G401.6 (cell line): ENCODE results near the gene OR6C3.
A peak's percentile ranks its signal among the peaks of the same experiment; 100 is the strongest.
"Not testable (repeated sequence)": the region's sequence is repeated elsewhere in the genome, so short reads cannot be mapped to it uniquely, and the experiment has no call there.

Experiments used
- FAIRE-seq: peaks from 2 replicates; lab custom pipeline; 2012; peaks lifted over from hg19 to GRCh38; lab: Jason Lieb, UNC

OR6C3 gene

DNA sequence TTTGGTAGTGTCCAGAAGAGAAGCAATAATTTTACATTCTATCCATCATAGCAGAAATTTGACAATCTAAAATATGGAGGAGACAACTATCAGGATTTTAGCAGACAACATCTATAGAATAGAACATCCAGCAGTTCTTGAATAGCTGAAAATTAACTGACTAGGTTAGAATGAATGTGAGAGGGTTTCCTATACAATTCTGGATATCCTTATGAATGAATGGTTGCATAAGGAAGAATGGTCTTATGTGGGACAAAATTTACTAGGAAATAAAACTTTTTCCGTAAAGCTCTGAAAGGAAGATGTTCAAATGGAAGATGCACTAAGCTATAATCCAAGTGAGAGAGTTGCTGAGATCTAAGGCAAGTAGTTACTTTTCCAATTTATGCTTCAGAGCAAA is at the start of gene OR6C3:
Gene OR6C3 (plus strand): TSS at position 301 of the 400 bp plus-strand sequence. CDS start 955 bp downstream, outside the sequence.
- no peak for FAIRE-seq

DNA sequence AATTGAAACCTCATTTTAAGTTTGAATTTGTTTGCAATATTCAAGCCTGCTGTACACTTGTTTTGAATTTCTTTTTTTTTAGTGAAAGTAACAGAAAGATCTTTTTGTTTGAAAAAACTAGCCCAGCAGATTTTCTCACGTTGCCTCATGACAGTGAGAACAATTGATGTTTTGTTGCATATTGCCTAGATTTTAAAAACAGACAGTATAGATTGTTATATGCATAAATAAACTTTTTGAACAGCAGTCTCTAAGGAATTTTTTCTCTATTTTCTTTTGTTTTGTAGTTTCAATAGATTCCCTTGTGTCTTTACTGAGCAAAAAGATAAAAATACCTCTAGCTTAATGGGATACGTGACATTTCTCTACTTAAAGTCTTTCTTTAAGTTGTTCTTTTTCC is 49.6 kb upstream of the OR6C3 start:
- FAIRE-seq = no peak

DNA sequence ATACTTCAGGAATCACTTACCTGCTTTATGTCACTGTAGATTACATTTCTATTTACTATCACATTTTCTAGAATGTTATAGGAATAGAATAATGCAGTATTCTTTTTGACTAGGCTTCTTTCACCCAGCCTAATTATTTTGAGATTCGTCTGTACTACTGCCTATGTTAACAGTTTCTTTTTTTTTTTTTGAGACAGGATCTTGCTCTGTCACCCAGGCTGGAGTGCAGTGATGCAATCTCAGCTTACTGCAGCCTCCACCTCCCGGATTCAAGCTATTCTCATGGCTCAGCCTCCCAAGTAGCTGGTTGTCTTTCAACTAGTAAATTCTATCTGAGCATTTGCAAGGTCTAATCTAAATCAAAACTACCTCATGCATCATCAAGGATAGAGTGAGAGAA is 40.5 kb upstream of the OR6C3 start:
- FAIRE-seq = no peak

DNA sequence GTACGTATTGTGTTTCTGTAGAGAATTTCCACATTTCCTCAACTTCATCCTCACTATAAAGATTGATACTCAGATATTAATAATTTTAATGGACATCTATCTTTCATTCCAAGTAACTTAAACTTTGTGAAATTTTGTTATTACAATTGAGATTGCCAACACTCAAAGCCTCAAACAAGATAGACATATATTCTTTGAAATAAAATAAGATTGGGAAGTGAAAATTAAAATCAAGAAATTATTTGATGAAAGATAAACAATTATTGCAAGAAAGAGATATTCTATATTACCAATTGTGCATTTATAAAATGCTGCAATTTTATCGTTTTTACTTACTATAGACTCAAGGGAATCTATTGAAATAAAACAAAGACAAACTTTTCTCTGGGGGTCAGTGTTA is 34.1 kb upstream of the OR6C3 start, which contains the start of gene OR6C6:
Gene OR6C6 (minus strand): TSS at position 101 of the 400 bp plus-strand sequence. CDS start 1,337 bp downstream, outside the sequence.
- FAIRE-seq = no peak

DNA sequence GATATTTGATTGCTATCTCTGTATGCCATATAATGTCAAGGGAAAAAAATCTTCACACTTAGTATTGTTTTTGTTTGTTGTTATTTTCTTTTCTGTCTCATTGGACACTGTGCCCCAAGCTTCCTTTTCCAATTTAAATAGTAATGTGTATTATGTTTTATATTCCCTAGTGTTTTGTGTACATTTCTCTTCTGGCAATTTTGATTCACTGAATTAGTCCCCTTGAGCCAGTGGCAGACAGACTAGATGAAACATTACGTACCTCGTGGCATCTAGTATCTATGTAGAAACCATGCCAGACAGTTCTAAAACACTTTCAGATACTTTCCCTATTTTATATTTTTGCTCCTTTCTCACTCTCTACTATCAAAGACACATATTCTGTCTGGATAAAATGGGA is 16.5 kb upstream of the OR6C3 start, which contains the start of gene OR6C1:
Gene OR6C1 (plus strand): TSS at position 301 of the 400 bp plus-strand sequence. CDS start 6,257 bp downstream, outside the sequence.
- no peak for FAIRE-seq

DNA sequence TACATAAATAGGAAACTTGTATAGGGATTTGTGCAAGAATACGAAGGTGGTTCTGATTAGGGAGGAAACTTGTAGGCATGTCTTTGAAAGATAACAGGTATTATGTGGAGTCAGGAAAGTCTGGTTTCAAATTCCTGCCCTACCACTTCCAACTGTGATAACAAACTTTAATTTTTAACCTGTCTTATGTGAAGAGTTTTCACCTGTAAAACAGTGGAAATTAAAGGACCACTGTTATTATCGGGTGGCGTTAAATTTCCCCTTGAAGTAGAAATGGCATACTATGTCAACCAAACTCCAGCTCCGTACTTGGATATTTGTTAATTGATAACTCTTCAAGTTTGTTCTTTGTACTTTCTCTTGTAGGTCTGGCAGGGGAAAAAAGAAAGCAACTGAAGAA is 10.3 kb upstream of the OR6C3 start:
- FAIRE-seq = no peak

DNA sequence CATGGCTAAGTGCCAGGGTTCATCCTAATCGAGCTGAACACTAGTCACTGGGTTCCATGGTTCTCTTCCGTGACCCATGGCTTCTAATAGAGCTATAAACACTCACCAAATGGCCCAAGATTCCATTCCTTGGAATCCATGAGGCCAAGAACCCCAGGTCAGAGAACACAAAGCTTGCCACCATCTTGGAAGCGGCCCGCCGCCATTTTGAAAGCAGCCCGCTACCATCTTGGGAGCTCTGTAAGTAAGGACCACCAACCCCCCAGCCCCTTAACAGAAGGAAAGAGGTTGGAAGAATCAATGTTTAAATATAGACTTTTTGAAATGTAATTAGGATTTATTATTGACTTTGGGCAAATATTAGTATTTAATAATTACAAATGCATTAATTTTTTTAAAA is 4.7 kb upstream of the OR6C3 start:
- not testable (repeated sequence) for FAIRE-seq

DNA sequence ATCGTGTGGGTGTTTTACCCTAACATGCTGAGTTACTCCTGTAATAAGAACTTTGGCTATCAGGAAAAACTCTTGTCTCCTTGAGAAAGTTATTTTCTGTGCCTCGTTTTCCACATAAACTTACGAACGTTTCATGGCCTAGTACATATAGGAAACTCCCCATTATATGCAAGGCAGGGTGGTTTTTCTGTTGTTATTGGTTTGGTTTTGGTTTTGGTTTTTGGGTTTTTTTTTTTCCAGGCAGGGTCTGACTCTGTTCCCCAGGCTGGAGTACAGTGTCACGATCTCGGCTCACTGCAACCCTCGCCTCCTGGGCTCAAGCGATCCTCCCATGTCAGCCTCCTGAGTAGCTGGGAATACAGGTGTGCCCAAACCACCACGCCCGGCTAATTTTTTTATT is 5.5 kb downstream of the OR6C3 start:
- no peak for FAIRE-seq

DNA sequence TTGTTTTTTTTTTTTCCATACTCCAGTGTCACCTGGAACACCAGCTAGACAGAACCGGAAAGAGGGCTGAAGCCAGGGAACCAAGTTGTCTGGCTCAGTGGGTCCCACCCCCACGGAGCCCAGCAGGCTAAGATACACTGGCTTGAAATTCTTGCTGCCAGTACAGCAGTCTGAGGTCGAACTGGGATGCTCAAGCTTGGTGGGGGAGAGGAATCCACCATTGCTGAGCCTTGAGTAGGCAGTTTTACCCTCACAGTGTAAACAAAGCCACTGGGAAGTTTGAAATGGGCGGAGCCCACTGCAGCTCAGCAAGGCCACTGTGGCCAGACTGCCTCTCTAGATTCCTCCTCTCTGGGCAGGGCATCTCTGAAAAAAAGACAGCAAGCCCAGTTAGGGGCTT is 24.8 kb downstream of the OR6C3 start:
- FAIRE-seq = not testable (repeated sequence)

DNA sequence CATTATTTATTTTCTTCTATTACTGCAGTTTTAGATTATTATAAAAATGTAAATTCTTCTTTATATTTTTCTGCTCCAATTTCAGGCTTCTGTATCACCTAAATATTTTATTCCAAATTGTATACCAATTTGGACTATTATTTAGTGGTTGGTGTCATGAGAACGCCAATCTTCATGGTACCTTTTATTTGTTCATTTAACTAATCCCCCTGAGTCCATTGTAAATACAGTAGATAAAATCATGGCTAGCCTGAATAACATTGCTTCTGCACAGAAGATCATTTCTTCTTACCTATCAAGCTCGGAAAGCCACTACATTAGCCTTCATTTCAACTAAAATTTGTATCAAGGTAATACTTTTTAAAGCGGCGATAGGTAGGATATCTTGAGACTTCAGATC is 32.1 kb downstream of the OR6C3 start, which contains the start of gene OR6C75:
Gene OR6C75 (plus strand): TSS at position 301 of the 400 bp plus-strand sequence. CDS start 2,136 bp downstream, outside the sequence.
- no peak for FAIRE-seq

DNA sequence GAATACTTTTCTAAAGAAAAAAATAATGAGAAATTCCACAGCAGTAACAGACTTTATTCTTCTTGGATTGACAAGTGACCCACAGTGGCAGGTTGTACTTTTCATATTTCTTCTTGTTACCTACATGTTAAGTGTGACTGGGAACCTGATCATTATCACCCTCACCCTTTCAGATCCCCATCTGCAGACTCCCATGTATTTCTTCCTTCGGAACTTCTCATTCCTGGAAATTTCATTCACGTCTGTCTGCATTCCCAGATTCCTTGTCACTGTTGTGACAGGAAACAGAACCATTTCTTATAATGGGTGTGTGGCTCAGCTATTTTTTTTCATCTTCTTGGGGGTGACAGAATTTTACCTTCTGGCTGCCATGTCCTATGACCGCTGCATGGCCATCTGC is 34.5 kb downstream of the OR6C3 start:
- FAIRE-seq = no peak

DNA sequence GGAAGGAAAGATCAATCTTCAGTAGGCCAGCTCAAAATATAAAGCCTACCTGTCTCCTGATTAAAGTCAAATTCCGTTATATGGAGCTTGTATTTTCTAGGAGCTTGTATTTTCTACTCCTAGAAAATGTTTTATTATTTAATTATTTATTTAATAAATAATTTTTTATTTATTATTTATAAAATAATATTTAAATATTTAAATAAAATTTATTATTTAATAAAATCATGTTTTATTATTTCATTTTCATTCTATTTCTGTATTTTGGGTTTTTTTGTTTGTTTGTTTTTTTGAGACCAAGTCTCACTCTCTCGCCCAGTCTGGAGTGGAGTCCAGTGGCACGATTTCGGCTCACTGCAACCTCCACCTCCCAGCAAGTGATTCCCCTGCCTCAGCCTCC is 42.0 kb downstream of the OR6C3 start:
- FAIRE-seq = peak; percentile 88
